CD4-positive, alpha-beta memory T cell (primary cell): Measurements from ENCODE around the gene COASY. TPM values are rescaled to one million over a fixed set of nuclear protein-coding genes. Genes with fewer than 3 reads are reported as not detected.

Source experiments
- CTCF ChIA-PET: fragments of 350-600 bp; sonication (Branson Sonifier 250); formaldehyde crosslinking; loops from one replicate; lab custom pipeline; 2021; ENCODE audit warnings: inconsistent platforms; ENCODE audit not compliant: partially characterized antibody; lab: Charles Lee
- POLR2A ChIA-PET: fragments of 350-600 bp; sonication (Branson Sonifier 250); formaldehyde crosslinking; loops from one replicate; lab custom pipeline; 2021; ENCODE audit not compliant: partially characterized antibody; lab: Charles Lee
- DNase-seq, 5 donors: peaks; one replicate each; pipeline versions ENCODE4 v3.0.0 to v3.0.0-alpha.2; 2020 to 2022; ENCODE audit warnings: mixed read lengths in 1 of 5
- H3K27ac ChIP-seq: one replicate; pipeline ENCODE4 v1.7.0; 2013; ENCODE audit warnings: low read depth, low read length
- H3K27me3 ChIP-seq: 2 replicates; pipeline ENCODE4 v1.7.0; 2013; ENCODE audit warnings: mild to moderate bottlenecking, low read length, moderate library complexity; ENCODE audit not compliant: insufficient read depth
- H3K36me3 ChIP-seq: 2 replicates; pipeline ENCODE4 v1.7.0; 2013; ENCODE audit warnings: mild to moderate bottlenecking, low read length, moderate library complexity; ENCODE audit not compliant: insufficient read depth
- H3K4me1 ChIP-seq: 2 replicates; pipeline ENCODE4 v1.7.0; 2013; ENCODE audit warnings: mild to moderate bottlenecking, low read length, moderate library complexity; ENCODE audit not compliant: insufficient read depth
- H3K4me3 ChIP-seq, 2 donors: one replicate each; pipeline ENCODE4 v1.7.0; 2013; ENCODE audit warnings: low read length in 2 of 2, mild to moderate bottlenecking in 1 of 2
- H3K9me3 ChIP-seq, 2 donors: one replicate each; pipeline ENCODE4 v1.7.0; 2013; ENCODE audit warnings: low read length in 2 of 2, control low read depth in 1 of 2; ENCODE audit not compliant: control insufficient read depth in 1 of 2
- H3K27ac Mint-ChIP-seq, 7 donors: one replicate each; pipeline ENCODE4 v1.8.0; 2020 to 2021; ENCODE audit warnings: mixed read lengths in 7 of 7, mild to moderate bottlenecking in 6 of 7, inconsistent platforms in 3 of 7, moderate library complexity in 3 of 7
- H3K27me3 Mint-ChIP-seq, 2 donors: one replicate each; pipeline ENCODE4 v1.8.0; 2020 to 2021; ENCODE audit warnings: mixed read lengths in 2 of 2
- H3K36me3 Mint-ChIP-seq, 2 donors: one replicate each; pipeline ENCODE4 v1.8.0; 2020 to 2021; ENCODE audit warnings: mixed read lengths in 2 of 2, inconsistent platforms in 1 of 2, mild to moderate bottlenecking in 1 of 2
- H3K4me1 Mint-ChIP-seq, 4 donors: one replicate each; pipeline ENCODE4 v1.8.0; 2020 to 2021; ENCODE audit warnings: mixed read lengths in 4 of 4, mild to moderate bottlenecking in 1 of 4
- H3K4me3 Mint-ChIP-seq, 8 donors: one replicate each; pipeline ENCODE4 v1.8.0; 2020 to 2021; ENCODE audit warnings: mixed read lengths in 8 of 8, mild to moderate bottlenecking in 7 of 8, moderate library complexity in 6 of 8, inconsistent platforms in 3 of 8
- H3K9me3 Mint-ChIP-seq, 8 donors: one replicate each; pipeline ENCODE4 v1.8.0; 2020 to 2021; ENCODE audit warnings: mixed read lengths in 8 of 8, mild to moderate bottlenecking in 5 of 8, inconsistent platforms in 3 of 8, moderate library complexity in 1 of 8
- intact Hi-C: fragments of 100-400 bp; cut with micrococcal nuclease; formaldehyde crosslinking; loops from one replicate; pipeline ENCODE4 v1.15.1; 2023
- polyA plus RNA-seq, 2 donors: library from polyadenylated mRNA; unstranded; fragments of 300-500 nt; fragmentation: Illumina TruSeq; gene quantifications; one replicate each; pipeline ENCODE4 v1.2.3, GENCODE V29; 2021
- total RNA-seq, 2 experiments: library from RNA; stranded (reverse); gene quantifications; one replicate each; pipeline ENCODE4 v1.2.3, GENCODE V29; 2021

The COASY gene
- total and polyA plus RNA-seq, 4 experiments from 2014 or later: 44.6 to 71.1 (median 65.6) TPM

GRCh38 chr17:42518046-42518754, 43.7 kb upstream of the COASY start:
- Mint-ChIP-seq H3K4me3 (no peak overlapping the region), H3K27ac (no peak overlapping the region), H3K27me3 (no peaks in the 10 kb centered on the region), H3K9me3 (no peaks in the 10 kb centered on the region), H3K4me1 (peaks cover 0 to 8% (median 3%) of the 10 kb centered on the region in 4 donors), H3K36me3 (peaks cover 3 to 7% of the 10 kb centered on the region in 2 donors)
- Histone ChIP-seq H3K4me1 (peaks cover 7% of the 10 kb centered on the region), H3K36me3 (no peaks in the 10 kb centered on the region), H3K4me3 (no peak overlapping the region), H3K27me3 (no peaks in the 10 kb centered on the region), H3K9me3 (no peaks in the 10 kb centered on the region), H3K27ac (no peak overlapping the region)
- intact Hi-C loops: loop anchor here (5.0 kb wide), 1 partner anchor 36 kb away; no protein-coding TSS in a partner anchor
- CTCF ChIA-PET: interaction anchor here (0.5 to 9.2 kb wide), 29 partner anchors 9 to 296 kb away, joined by 3 to 86 read pairs (median 4); partner anchors contain the start of genes CAVIN1 and NAGLU
- POLR2A ChIA-PET: interaction anchor here (0.6 to 1.0 kb wide), 2 partner anchors 47 to 90 kb away, joined by 3 read pairs; no protein-coding TSS in a partner anchor
- no peak for DNase-seq

- CTCF ChIA-PET: interaction anchor here (1.2 to 9.2 kb wide), 15 partner anchors 8 to 296 kb away, joined by 3 to 86 read pairs (median 6); partner anchors contain the start of gene NAGLU
- peaks cover 7% of the 10 kb centered on the region for H3K4me1 ChIP-seq
- H3K27me3 ChIP-seq: no peaks in the 10 kb centered on the region
- intact Hi-C loops: loop anchor here (5.0 kb wide), 1 partner anchor 37 kb away; no protein-coding TSS in a partner anchor
- POLR2A ChIA-PET: interaction anchor here (1.0 kb wide), 1 partner anchor 46 kb away, joined by 3 read pairs; no protein-coding TSS in a partner anchor
- Mint-ChIP-seq H3K4me1 (peaks cover 0 to 8% (median 3%) of the 10 kb centered on the region in 4 donors), H3K9me3 (no peaks in the 10 kb centered on the region), H3K36me3 (peaks cover 3 to 7% of the 10 kb centered on the region in 2 donors), H3K27me3 (no peaks in the 10 kb centered on the region), H3K27ac (no peak overlapping the region), H3K4me3 (no peak overlapping the region)
- DNase-seq: no peak
- no peak overlapping the region for H3K4me3 ChIP-seq
- no peaks in the 10 kb centered on the region for H3K36me3 ChIP-seq
- no peaks in the 10 kb centered on the region for H3K9me3 ChIP-seq
- H3K27ac ChIP-seq: no peak overlapping the region
These were observed 43.0 kb upstream of the COASY start for GRCh38 chr17:42518755-42519545.

DNA sequence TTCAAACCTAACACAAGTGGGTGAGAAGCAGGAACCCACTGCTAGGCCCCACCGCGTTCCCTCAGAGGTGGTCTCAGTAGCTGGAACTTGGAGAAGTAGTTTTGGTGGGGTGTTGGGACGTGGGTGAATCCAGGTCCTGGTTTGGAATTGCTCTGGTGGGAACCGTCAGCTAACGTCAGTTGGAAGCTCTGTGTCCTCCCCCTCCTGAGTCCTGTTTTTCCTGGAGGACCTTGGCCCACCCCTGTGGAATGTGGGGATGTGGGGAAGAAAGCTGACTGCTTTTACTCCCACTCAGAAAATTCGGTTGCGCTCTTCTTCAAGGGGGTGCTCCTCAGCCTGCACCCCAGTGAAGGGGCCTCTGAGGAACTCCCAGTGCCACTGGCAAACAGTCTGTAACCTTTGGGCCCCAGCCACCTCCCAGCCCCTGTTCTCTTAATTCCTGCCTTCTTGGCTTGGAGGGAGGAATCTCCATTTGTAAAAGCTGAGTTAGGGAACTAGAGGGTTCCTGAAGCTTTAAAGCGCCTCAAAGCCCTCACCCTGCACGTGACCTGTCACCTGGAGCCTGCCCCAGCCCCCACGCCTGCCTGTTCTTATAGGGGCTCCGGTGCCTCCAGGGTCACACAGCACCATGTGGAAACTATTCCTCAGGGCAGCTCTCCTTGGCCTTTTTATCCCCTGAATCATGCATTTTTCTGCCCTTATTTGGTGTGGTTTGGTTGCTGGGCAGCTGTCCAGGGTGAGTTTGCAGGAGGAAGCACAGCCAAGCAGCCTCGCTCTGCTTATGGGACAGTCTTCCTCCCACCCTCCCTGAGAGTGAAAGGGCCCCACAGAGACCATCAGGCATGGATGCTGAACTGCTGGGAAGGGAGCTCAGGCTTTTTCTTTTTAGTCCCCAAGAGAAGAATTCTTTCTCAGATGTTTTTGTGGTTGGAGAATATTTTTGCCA, 42.1 kb upstream of the COASY start:
- Mint-ChIP-seq H3K4me3 (no peak overlapping the region), H3K36me3 (peaks cover 3 to 7% of the 10 kb centered on the region in 2 donors), H3K4me1 (peaks cover 0 to 12% (median 4%) of the 10 kb centered on the region in 4 donors), H3K27me3 (no peaks in the 10 kb centered on the region), H3K27ac (no peak overlapping the region), H3K9me3 (no peaks in the 10 kb centered on the region)
- intact Hi-C loops: loop anchor here (5.0 kb wide), 1 partner anchor 38 kb away; no protein-coding TSS in a partner anchor
- ChIA-PET CTCF (interaction anchor here (0.7 to 9.2 kb wide), 17 partner anchors 7 to 297 kb away, joined by 3 to 86 read pairs (median 4); partner anchors contain the start of genes CAVIN1 and NAGLU), POLR2A (no interaction called here)
- Histone ChIP-seq H3K27me3 (no peaks in the 10 kb centered on the region), H3K4me1 (peaks cover 7% of the 10 kb centered on the region), H3K27ac (no peak overlapping the region), H3K9me3 (no peaks in the 10 kb centered on the region), H3K4me3 (no peak overlapping the region), H3K36me3 (no peaks in the 10 kb centered on the region)
- DNase-seq: no peak

DNA sequence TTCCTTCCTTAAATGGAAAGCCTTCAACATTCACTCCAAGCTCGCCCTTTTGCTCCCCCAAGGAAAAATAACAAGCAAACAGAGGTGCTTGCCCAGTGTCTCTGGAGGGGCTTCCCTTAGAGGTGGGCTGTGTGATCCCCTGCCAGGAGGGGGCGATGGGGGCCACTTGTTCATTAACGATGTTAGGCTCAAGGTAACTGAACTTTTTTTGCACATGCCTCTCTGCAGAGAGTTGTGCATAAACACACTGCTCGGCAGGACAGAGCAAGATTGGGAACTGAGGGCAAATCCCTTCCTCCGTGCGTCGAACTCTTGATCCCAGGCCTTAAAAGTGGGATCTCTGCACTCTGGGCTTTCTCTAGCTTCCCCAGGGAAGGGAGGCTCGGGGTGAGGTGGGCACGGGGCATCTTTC, 41.4 kb upstream of the COASY start:
- ChIA-PET CTCF (interaction anchor here (0.6 to 9.2 kb wide), 15 partner anchors 8 to 198 kb away, joined by 3 to 86 read pairs (median 4); partner anchors contain the start of genes CAVIN1 and NAGLU), POLR2A (no interaction called here)
- Histone ChIP-seq H3K36me3 (no peaks in the 10 kb centered on the region), H3K27ac (no peak overlapping the region), H3K4me3 (no peak overlapping the region), H3K4me1 (peaks cover 7% of the 10 kb centered on the region), H3K27me3 (no peaks in the 10 kb centered on the region), H3K9me3 (no peaks in the 10 kb centered on the region)
- no peak overlapping the region for H3K27ac Mint-ChIP-seq
- peaks cover 0 to 12% (median 4%) of the 10 kb centered on the region in 4 donors for H3K4me1 Mint-ChIP-seq
- no peak overlapping the region for H3K4me3 Mint-ChIP-seq
- no peak for DNase-seq
- no peaks in the 10 kb centered on the region for H3K9me3 Mint-ChIP-seq
- peaks cover 1 to 7% of the 10 kb centered on the region in 2 donors for H3K36me3 Mint-ChIP-seq
- H3K27me3 Mint-ChIP-seq: no peaks in the 10 kb centered on the region
- intact Hi-C loops: no loop called here

DNA sequence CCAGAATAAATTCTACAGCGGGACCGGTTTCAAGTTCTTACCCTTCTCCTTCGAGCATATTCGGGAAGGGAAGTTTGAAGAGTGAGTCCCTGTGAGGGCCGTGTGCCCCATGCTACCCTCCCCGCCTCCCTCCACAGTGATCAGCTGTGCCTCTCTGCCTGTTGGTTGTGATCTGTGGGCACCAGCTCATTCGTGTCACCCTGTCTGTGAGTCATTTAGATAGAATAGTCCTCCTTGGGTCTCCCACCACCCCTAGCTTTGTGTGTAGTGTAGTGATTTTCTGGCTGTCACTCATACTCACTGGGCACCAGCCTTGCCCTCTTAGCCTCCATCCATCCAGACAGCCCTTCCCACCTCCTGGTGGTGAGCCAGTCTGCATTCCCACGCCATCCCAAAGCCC, 40.9 kb upstream of the COASY start:
- intact Hi-C loops: no loop called here
- H3K36me3 Mint-ChIP-seq: peaks cover 0 to 7% of the 10 kb centered on the region in 2 donors
- H3K4me3 Mint-ChIP-seq: no peak overlapping the region
- CTCF ChIA-PET: interaction anchor here (0.6 to 9.2 kb wide), 9 partner anchors 8 to 98 kb away, joined by 3 to 86 read pairs (median 4); partner anchors contain the start of genes CAVIN1 and NAGLU
- Histone ChIP-seq H3K9me3 (no peaks in the 10 kb centered on the region), H3K4me1 (peaks cover 7% of the 10 kb centered on the region), H3K4me3 (no peak overlapping the region), H3K27ac (no peak overlapping the region), H3K27me3 (no peaks in the 10 kb centered on the region), H3K36me3 (no peaks in the 10 kb centered on the region)
- no peaks in the 10 kb centered on the region for H3K27me3 Mint-ChIP-seq
- H3K4me1 Mint-ChIP-seq: peaks cover 0 to 12% (median 4%) of the 10 kb centered on the region in 4 donors
- DNase-seq: no peak
- POLR2A ChIA-PET: no interaction called here
- H3K27ac Mint-ChIP-seq: no peak overlapping the region
- H3K9me3 Mint-ChIP-seq: no peaks in the 10 kb centered on the region

- H3K27me3 Mint-ChIP-seq: no peaks in the 10 kb centered on the region
- POLR2A ChIA-PET: no interaction called here
- no peak overlapping the region for H3K27ac ChIP-seq
- peaks cover 0 to 7% of the 10 kb centered on the region in 2 donors for H3K36me3 Mint-ChIP-seq
- intact Hi-C loops: no loop called here
- H3K4me3 Mint-ChIP-seq: no peak overlapping the region
- H3K9me3 ChIP-seq: no peaks in the 10 kb centered on the region
- no peaks in the 10 kb centered on the region for H3K36me3 ChIP-seq
- H3K4me3 ChIP-seq: no peak overlapping the region
- CTCF ChIA-PET: interaction anchor here (1.1 to 9.2 kb wide), 6 partner anchors 10 to 99 kb away, joined by 3 to 86 read pairs (median 16); partner anchors contain the start of genes CAVIN1 and NAGLU
- no peaks in the 10 kb centered on the region for H3K27me3 ChIP-seq
- no peaks in the 10 kb centered on the region for H3K9me3 Mint-ChIP-seq
- peaks cover 7% of the 10 kb centered on the region for H3K4me1 ChIP-seq
- peaks cover 0 to 12% (median 4%) of the 10 kb centered on the region in 4 donors for H3K4me1 Mint-ChIP-seq
- peak overlapping the region in 1 of 7 donors; percentile 29 for H3K27ac Mint-ChIP-seq
- no peak for DNase-seq
These were observed 40.2 kb upstream of the COASY start for GRCh38 chr17:42521666-42522262.
